Measurements from ENCODE around the gene UXS1. TPM values are rescaled to one million over a fixed set of nuclear protein-coding genes. Genes with fewer than 3 reads are reported as not detected.
A peak's percentile ranks its signal among the peaks of the same experiment; 100 is the strongest.

Gene UXS1
- total RNA-seq, 2 donors from 2014 or later = 43.0 to 44.6 TPM

GRCh38 chr2:106195456-106195855 lies 1.4 kb upstream of the UXS1 start:
- DNase-seq = no peak
- Mint-ChIP-seq H3K27me3 (ENCODE audit: insufficient read depth) (no peaks in the 10 kb centered on the region), H3K27ac (no peak overlapping the region), H3K4me1 (peaks cover 25% of the 10 kb centered on the region), H3K4me3 (peak overlapping the region; percentile 75), H3K9me3 (no peaks in the 10 kb centered on the region), H3K36me3 (ENCODE audit: low read depth) (peaks cover 2% of the 10 kb centered on the region)
- TF ChIP-seq CTCF (conservative IDR thresholded peaks at IDR 0.05) = no peak
- WGBS, 2 experiments (ENCODE audit: insufficient coverage in 1 of 2, insufficient read length in 1 of 2) = 90 to 97% methylated on average over 6 of the region's 6 CpGs
- Histone ChIP-seq H3K9me3 (ENCODE audit: control insufficient read depth, low read length) (no peaks in the 10 kb centered on the region), H3K27ac (ENCODE audit: low read depth, low read length) (no peak overlapping the region), H3K4me3 (ENCODE audit: low read length) (peak overlapping the region; percentile 85), H3K36me3 (ENCODE audit: control insufficient read depth, insufficient read depth, low read length) (no peaks in the 10 kb centered on the region), H3K4me1 (ENCODE audit: control insufficient read depth, insufficient read depth, low read length) (no peaks in the 10 kb centered on the region), H3K9ac (ENCODE audit: extremely low read depth, low read length, poor library complexity, severe bottlenecking) (no peak overlapping the region), H3K27me3 (ENCODE audit: control insufficient read depth, insufficient read depth, low read length, poor library complexity, severe bottlenecking) (no peaks in the 10 kb centered on the region)

- Histone ChIP-seq H3K4me3 (ENCODE audit: low read length) (peak overlapping the region; percentile 83), H3K9me3 (ENCODE audit: control insufficient read depth, low read length) (no peaks in the 10 kb centered on the region), H3K27me3 (ENCODE audit: control insufficient read depth, insufficient read depth, low read length, poor library complexity, severe bottlenecking) (no peaks in the 10 kb centered on the region), H3K36me3 (ENCODE audit: control insufficient read depth, insufficient read depth, low read length) (no peaks in the 10 kb centered on the region), H3K9ac (ENCODE audit: extremely low read depth, low read length, poor library complexity, severe bottlenecking) (peak overlapping the region; percentile 5), H3K4me1 (ENCODE audit: control insufficient read depth, insufficient read depth, low read length) (no peaks in the 10 kb centered on the region), H3K27ac (ENCODE audit: low read depth, low read length) (peak overlapping the region; percentile 45)
- peak overlapping the region; percentile 75 for H3K4me3 Mint-ChIP-seq
- peaks cover 37% of the 10 kb centered on the region for H3K4me1 Mint-ChIP-seq
- no peak for TF ChIP-seq CTCF (conservative IDR thresholded peaks at IDR 0.05)
- H3K36me3 Mint-ChIP-seq (ENCODE audit: low read depth) = peaks cover 2% of the 10 kb centered on the region
- no peaks in the 10 kb centered on the region for H3K9me3 Mint-ChIP-seq
- DNase-seq = no peak
- H3K27ac Mint-ChIP-seq = no peak overlapping the region
- WGBS, 2 experiments (ENCODE audit: insufficient coverage in 1 of 2, insufficient read length in 1 of 2) = 0 to 6% methylated on average over 7 to 37 of the region's 37 CpGs
- H3K27me3 Mint-ChIP-seq (ENCODE audit: insufficient read depth) = no peaks in the 10 kb centered on the region
Measured at GRCh38 chr2:106193690-106193976, 468 bp downstream of the UXS1 start.

GRCh38 chr2:106192752-106193689 lies 1.1 kb downstream of the UXS1 start:
- H3K4me3 ChIP-seq (ENCODE audit: low read length) = peak overlapping the region; percentile 83
- 6 to 7% methylated on average over 19 to 30 of the region's 30 CpGs for WGBS, 2 experiments (ENCODE audit: insufficient coverage in 1 of 2, insufficient read length in 1 of 2)
- peaks cover 39% of the 10 kb centered on the region for H3K4me1 Mint-ChIP-seq
- H3K4me3 Mint-ChIP-seq = peak overlapping the region; percentile 75
- no peaks in the 10 kb centered on the region for H3K4me1 ChIP-seq (ENCODE audit: control insufficient read depth, insufficient read depth, low read length)
- no peaks in the 10 kb centered on the region for H3K9me3 Mint-ChIP-seq
- H3K36me3 ChIP-seq (ENCODE audit: control insufficient read depth, insufficient read depth, low read length) = no peaks in the 10 kb centered on the region
- H3K36me3 Mint-ChIP-seq (ENCODE audit: low read depth) = peaks cover 2% of the 10 kb centered on the region
- H3K9me3 ChIP-seq (ENCODE audit: control insufficient read depth, low read length) = no peaks in the 10 kb centered on the region
- DNase-seq = peak; percentile 77
- peak overlapping the region; percentile 5 for H3K9ac ChIP-seq (ENCODE audit: extremely low read depth, low read length, poor library complexity, severe bottlenecking)
- no peak overlapping the region for H3K27ac ChIP-seq (ENCODE audit: low read depth, low read length)
- no peak for TF ChIP-seq CTCF (conservative IDR thresholded peaks at IDR 0.05)
- peak overlapping the region; percentile 36 for H3K27ac Mint-ChIP-seq
- no peaks in the 10 kb centered on the region for H3K27me3 ChIP-seq (ENCODE audit: control insufficient read depth, insufficient read depth, low read length, poor library complexity, severe bottlenecking)
- no peaks in the 10 kb centered on the region for H3K27me3 Mint-ChIP-seq (ENCODE audit: insufficient read depth)

Measured in endodermal cell (in vitro differentiated cells).